ENCODE results near the gene P2RX2.

DNA sequence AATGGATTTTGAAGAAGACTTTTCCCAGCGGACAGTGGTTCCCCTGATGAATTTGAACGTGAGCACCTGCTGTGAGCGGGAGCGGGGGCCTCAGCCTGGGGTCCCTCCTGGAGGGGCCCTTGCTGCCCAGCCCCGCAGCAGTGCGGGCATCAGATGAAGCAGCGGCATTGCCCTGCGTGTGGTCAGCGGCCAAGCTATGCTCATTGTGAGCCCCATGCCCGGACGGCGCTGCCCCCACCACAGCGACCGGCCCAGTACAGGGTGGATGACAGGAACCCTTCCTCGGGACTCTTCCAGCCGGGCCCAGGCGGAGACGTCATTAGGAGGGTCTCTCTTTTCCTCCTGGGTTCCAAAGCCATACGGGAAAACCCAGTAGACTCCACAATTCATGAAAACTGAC is 11.6 kb upstream of the P2RX2 start:
- TF ChIP-seq TEAD4 (IDR thresholded peaks at IDR 0.05), result no peak
- TF ChIP-seq, protein P1, sequence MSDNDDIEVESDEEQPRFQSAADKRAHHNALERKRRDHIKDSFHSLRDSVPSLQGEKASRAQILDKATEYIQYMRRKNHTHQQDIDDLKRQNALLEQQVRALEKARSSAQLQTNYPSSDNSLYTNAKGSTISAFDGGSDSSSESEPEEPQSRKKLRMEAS (IDR thresholded peaks at IDR 0.05), result no peak
- TF ChIP-seq, protein P2, sequence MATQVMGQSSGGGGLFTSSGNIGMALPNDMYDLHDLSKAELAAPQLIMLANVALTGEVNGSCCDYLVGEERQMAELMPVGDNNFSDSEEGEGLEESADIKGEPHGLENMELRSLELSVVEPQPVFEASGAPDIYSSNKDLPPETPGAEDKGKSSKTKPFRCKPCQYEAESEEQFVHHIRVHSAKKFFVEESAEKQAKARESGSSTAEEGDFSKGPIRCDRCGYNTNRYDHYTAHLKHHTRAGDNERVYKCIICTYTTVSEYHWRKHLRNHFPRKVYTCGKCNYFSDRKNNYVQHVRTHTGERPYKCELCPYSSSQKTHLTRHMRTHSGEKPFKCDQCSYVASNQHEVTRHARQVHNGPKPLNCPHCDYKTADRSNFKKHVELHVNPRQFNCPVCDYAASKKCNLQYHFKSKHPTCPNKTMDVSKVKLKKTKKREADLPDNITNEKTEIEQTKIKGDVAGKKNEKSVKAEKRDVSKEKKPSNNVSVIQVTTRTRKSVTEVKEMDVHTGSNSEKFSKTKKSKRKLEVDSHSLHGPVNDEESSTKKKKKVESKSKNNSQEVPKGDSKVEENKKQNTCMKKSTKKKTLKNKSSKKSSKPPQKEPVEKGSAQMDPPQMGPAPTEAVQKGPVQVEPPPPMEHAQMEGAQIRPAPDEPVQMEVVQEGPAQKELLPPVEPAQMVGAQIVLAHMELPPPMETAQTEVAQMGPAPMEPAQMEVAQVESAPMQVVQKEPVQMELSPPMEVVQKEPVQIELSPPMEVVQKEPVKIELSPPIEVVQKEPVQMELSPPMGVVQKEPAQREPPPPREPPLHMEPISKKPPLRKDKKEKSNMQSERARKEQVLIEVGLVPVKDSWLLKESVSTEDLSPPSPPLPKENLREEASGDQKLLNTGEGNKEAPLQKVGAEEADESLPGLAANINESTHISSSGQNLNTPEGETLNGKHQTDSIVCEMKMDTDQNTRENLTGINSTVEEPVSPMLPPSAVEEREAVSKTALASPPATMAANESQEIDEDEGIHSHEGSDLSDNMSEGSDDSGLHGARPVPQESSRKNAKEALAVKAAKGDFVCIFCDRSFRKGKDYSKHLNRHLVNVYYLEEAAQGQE (IDR thresholded peaks at IDR 0.05; ENCODE audit: low read depth), result no peak
- TF ChIP-seq TAF1 (IDR thresholded peaks at IDR 0.05; ENCODE audit: low read depth), result no peak
- TF ChIP-seq CEBPB (IDR thresholded peaks at IDR 0.05), result no peak

All from Ishikawa (cell line).